ENCODE data around the gene KRT32. TPM values are rescaled to one million over a fixed set of nuclear protein-coding genes. Genes with fewer than 3 reads are reported as not detected.

Gene KRT32
- total RNA-seq, result not detected

DNA sequence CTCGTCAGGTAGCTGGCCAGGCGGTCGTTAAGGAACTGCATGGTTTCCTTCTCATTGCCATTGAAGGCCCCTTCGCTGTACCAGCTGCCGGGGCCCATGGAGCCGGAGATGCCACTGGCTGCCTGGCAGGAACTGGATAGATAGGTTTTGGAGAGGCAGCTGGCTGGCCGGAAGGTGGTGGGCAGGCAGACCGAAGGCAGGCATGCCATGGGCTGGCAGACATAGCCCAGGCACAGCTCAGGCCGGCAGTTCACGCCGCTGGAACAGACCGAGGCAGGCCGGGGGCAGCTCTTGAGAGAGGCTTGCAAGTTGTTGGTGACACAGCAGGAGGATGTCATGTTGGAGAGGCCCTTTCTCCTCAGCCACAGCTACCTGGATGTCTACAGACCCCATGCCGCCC, at the start of gene KRT32:
Gene KRT32 (minus strand): TSS at position 399 of the 400 bp plus-strand sequence. CDS start 61 bp downstream, at position 338.
- intact Hi-C loops (cut with DNase I; ENCODE audit: low total_unique reads), result no loop called here
- TF ChIP-seq CTCF (IDR thresholded peaks at IDR 0.05) (no peak), POLR2A (IDR thresholded peaks at IDR 0.05) (no peak)
- no peaks in the 10 kb centered on the region for H3K27me3 ChIP-seq
- no peak within 1 kb of the TSS for H3K27ac ChIP-seq
- DNase-seq, result no peak
- no peaks in the 10 kb centered on the region for H3K36me3 ChIP-seq
- H3K4me3 ChIP-seq, result no peak within 1 kb of the TSS
- no peaks in the 10 kb centered on the region for H3K9me3 ChIP-seq
- no peaks in the 10 kb centered on the region for H3K4me1 ChIP-seq

GRCh38 chr17:41516830-41517283, 49.7 kb upstream of the KRT32 start:
- Histone ChIP-seq H3K4me1 (no peaks in the 10 kb centered on the region), H3K36me3 (no peaks in the 10 kb centered on the region), H3K27me3 (no peaks in the 10 kb centered on the region), H3K27ac (no peak overlapping the region), H3K4me3 (no peak overlapping the region), H3K9me3 (no peaks in the 10 kb centered on the region)
- intact Hi-C loops (cut with DNase I; ENCODE audit: low total_unique reads), result no loop called here
- TF ChIP-seq POLR2A (IDR thresholded peaks at IDR 0.05), result no peak
- TF ChIP-seq CTCF (IDR thresholded peaks at IDR 0.05), result no peak
- DNase-seq, result no peak

DNA sequence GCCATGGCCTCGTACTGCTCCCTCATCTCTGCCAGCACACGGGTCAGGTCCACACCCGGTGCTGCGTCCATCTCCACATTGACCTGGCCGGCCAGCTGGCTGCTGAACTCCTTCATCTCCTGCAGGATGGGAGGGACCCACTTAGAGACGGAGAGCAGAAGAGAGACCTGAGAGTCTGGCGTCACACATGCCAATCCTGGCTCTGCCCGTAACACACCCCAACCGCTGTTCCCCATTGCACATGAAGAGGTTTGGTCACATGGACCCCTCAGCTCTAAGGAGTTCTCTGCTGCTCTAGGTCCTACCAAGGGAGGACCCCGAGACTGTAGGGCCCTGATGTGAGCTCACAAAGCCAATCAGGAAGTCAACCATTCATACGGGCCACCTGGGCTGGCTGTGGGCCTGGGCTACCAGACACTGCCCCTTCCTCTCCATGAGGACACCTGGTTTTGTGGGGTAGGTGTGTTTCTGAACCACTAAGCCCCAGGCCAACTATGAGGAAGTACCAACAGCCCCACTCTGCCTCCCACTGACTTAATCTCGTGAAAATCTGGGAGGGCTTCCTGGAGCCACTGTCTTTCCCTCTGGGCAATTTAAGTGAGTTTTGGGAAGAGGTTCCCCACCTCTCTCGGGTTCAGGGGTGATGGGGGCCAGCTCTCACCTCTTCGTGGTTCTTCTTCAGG, 49.1 kb upstream of the KRT32 start:
- Histone ChIP-seq H3K36me3 (no peaks in the 10 kb centered on the region), H3K27ac (no peak overlapping the region), H3K4me3 (no peak overlapping the region), H3K27me3 (no peaks in the 10 kb centered on the region), H3K4me1 (no peaks in the 10 kb centered on the region), H3K9me3 (no peaks in the 10 kb centered on the region)
- no peak for DNase-seq
- no peak for TF ChIP-seq POLR2A (IDR thresholded peaks at IDR 0.05)
- no peak for TF ChIP-seq CTCF (IDR thresholded peaks at IDR 0.05)
- intact Hi-C loops (cut with DNase I; ENCODE audit: low total_unique reads), result no loop called here

DNA sequence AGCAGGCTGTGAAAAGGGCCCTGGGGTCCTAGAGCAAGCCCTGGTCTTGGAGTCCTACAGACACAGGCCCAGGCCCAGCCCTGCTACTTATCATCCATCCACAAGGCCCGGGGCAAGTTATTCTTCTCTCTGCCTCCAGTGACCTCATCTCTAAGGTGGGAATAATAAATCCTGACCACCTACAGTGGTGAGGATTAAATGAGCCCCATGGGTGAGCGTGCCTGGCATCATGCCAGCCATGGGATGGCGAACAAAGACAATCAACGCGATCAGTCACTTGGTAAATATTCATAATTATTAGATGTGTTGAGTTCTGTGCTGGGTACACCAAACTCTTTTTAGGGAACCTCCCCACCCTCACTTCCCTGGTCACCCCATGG, 46.0 kb upstream of the KRT32 start:
- intact Hi-C loops (cut with DNase I; ENCODE audit: low total_unique reads), result no loop called here
- TF ChIP-seq CTCF (IDR thresholded peaks at IDR 0.05), result no peak
- no peak for TF ChIP-seq POLR2A (IDR thresholded peaks at IDR 0.05)
- Histone ChIP-seq H3K9me3 (no peaks in the 10 kb centered on the region), H3K4me1 (no peaks in the 10 kb centered on the region), H3K4me3 (no peak overlapping the region), H3K27ac (no peak overlapping the region), H3K27me3 (no peaks in the 10 kb centered on the region), H3K36me3 (no peaks in the 10 kb centered on the region)
- DNase-seq, result no peak

DNA sequence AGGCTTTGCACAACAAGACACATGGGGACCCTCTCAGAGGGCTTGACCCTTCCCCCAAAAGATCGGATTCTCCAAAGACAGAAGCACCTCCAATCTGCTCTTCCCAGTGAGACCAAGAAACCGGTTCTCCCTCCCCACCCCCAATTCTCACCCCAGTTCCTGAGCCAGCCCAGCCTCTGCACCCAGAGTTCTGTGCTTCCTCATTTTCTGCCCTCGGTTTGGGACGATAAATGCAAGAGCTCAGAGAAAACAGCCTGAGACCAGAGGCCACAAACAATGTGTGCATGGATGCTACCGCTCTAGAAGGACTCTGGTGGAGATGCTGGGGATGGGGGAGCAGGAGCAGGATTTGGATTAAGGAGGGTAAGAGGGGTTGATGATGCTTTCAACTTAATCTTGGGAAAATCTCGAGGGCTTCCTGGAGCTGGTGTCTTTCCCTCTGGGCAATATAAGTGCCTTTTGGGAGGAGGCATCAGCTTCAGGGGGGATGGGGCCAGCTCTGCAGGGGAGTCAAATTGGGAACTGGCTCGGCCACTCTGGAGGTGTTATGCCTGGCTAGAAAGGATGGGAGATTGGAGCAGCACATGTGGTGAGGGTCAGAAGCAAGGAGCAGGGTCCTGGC, 45.5 kb upstream of the KRT32 start:
- Histone ChIP-seq H3K9me3 (no peaks in the 10 kb centered on the region), H3K27ac (no peak overlapping the region), H3K4me1 (no peaks in the 10 kb centered on the region), H3K36me3 (no peaks in the 10 kb centered on the region), H3K4me3 (no peak overlapping the region), H3K27me3 (no peaks in the 10 kb centered on the region)
- intact Hi-C loops (cut with DNase I; ENCODE audit: low total_unique reads), result no loop called here
- DNase-seq, result no peak
- TF ChIP-seq POLR2A (IDR thresholded peaks at IDR 0.05) (no peak), CTCF (IDR thresholded peaks at IDR 0.05) (no peak)
